ENCODE results near the gene SYPL2.

The SYPL2 gene

DNA sequence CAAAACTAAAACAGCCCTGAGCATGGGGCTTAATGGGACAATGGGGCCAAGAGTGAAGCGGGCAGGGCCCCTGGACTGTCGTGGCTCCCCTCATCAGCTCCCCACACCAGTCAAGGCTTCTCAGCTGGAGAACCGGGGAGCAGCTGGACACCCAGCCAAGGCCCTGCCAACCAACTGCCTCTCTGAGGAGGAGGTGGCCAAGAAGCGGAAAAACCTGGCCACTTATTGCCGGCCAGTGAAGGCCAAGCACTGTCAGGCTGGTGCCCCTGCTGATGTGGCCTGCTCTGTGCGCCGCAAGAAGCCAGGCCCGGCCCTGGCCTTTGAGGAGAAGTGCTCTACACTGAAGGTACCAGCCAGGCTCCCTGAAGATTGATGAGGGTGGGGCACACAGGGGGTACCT, 25.0 kb downstream of the SYPL2 start:
- TF ChIP-seq POLR2A (IDR thresholded peaks at IDR 0.05; ENCODE audit: low read length) (no peak), GATA1 (IDR thresholded peaks at IDR 0.05; ENCODE audit: low read depth, low read length) (no peak)
- no peak for DNase-seq

DNA sequence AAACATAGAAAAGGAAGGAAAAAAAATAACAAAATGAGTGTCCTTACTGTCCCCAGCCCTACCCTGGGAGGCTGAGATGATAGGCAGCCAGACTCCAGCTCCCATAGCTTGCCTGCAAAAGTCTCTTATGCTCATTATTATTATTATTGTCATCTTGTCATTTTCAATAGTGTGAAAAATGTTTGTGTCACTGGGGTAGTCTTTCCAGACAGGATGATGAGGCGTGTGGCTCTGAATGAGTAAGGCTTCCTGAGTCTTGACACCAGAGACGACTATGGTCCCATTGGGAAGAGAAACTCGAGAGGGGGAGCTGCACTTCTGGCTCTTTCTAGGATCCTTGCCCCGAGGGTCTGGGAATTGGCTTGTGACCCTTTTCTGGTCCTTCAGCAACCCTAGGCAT, 26.4 kb downstream of the SYPL2 start:
- no peak for TF ChIP-seq POLR2A (IDR thresholded peaks at IDR 0.05; ENCODE audit: low read length)
- TF ChIP-seq GATA1 (IDR thresholded peaks at IDR 0.05; ENCODE audit: low read depth, low read length): no peak
- DNase-seq: peak in 1 of 2 experiments; percentile 23

DNA sequence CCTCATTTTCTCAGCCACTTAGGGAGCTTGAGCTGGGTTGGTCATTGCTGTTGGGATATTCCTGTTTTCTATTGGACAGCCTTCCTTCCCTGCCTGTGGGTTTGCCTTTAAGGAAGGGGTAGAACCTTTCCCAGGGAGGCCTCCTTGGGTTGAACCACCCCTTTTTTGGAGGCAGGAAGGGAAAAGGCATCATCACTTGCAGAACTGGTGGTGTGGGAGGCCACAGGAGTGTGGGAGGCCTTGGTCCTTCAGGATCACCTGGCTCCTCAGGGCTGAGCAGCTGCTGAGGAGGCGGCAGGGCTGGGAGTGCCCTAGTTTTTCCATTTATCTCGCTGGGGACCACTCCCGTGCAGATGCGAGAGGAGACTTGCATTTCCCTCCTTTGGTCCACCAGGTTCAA, 26.9 kb downstream of the SYPL2 start:
- TF ChIP-seq POLR2A (IDR thresholded peaks at IDR 0.05; ENCODE audit: low read length) (no peak), GATA1 (IDR thresholded peaks at IDR 0.05; ENCODE audit: low read depth, low read length) (no peak)
- DNase-seq: no peak

DNA sequence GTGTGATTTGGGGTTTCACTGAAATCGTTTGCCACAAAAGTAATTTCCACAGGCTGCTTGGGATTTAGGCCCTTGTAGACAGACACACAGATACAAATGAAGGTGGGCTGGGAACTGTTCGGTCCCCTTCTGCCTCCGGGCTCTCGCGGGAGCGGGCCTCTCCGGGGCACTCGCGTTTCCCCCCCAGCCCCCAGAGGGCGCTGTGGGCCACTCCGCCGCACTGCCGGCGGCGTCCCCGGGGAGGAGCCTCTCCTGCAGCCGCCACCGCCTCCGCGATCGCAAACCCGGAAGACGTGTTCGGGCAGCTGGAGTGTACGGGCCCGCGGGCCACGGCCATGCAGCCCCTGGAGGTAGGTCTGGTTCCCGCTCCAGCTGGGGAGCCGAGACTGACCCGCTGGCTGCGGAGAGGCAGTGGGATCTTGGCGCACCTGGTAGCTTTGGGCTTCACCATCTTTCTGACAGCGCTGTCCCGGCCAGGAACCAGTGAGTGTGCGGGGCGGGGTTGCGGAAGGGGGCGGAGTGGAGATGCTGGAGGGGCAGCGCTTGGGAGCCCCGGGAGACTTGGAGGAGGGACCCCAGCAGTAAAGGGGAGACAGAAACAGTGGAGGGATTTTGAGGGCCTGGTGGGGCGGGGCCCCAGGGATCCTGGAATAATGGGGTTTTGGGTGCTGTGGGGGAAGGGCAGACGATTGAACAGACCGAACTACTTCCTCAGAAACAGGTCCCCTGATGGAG, 27.6 kb downstream of the SYPL2 start, which contains the start of gene CYB561D1:
Gene CYB561D1, plus strand, starts transcription at position 290 of the 735 bp plus-strand sequence. Its CDS starts 46 bp downstream, at position 336.
- DNase-seq: peak; percentile 88 to 93
- TF ChIP-seq GATA1 (IDR thresholded peaks at IDR 0.05; ENCODE audit: low read depth, low read length): no peak
- peak; percentile 54 for TF ChIP-seq POLR2A (IDR thresholded peaks at IDR 0.05; ENCODE audit: low read length)

DNA sequence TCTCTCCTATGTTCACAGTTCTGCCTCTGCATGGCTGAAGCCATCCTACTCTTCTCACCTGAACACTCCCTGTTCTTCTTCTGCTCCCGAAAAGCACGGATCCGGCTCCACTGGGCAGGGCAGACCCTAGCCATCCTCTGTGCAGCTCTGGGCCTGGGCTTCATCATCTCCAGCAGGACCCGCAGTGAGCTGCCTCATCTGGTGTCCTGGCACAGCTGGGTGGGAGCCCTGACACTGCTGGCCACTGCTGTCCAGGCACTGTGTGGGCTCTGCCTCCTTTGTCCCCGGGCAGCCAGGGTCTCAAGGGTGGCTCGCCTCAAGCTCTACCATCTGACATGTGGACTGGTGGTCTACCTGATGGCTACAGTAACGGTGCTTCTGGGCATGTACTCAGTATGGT, 29.4 kb downstream of the SYPL2 start:
- no peak for TF ChIP-seq GATA1 (IDR thresholded peaks at IDR 0.05; ENCODE audit: low read depth, low read length)
- TF ChIP-seq POLR2A (IDR thresholded peaks at IDR 0.05; ENCODE audit: low read length): no peak
- DNase-seq: no peak

DNA sequence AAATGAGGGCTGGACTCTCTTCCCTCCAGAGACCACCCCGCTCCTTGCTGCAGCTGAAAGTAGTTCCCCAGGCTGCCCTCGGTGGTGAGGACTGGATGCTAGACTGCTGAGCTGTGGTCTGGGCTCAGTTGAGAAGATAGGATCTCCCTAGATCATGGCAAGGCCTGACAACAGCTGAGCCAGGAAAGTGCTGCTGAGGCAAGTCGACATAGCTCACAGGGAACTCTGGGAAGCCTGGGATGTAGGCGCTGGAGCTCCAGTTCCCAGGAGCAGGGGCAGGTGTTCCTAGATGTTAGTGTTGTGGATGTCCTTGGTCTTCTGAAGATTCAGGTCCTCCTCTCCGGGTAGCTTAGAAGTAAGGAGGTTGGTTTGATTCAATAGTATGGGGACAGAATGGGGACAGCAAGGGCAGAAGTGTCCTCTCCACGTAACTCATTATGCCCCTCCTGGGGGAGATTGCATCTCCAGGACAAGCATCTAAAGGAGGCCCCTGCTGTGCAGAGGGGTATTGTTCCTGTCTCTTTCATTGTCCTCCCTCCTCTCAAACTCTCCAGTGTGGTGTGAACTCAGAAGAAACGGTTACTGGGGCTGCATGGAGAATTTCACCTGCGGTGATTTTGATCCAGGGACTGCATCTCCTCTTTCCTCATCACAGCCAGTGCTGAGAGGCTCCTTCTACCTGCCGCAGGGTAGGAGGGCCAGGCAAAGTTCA, 31.3 kb downstream of the SYPL2 start:
- DNase-seq: no peak
- TF ChIP-seq GATA1 (IDR thresholded peaks at IDR 0.05; ENCODE audit: low read depth, low read length): no peak
- TF ChIP-seq POLR2A (IDR thresholded peaks at IDR 0.05; ENCODE audit: low read length): no peak

DNA sequence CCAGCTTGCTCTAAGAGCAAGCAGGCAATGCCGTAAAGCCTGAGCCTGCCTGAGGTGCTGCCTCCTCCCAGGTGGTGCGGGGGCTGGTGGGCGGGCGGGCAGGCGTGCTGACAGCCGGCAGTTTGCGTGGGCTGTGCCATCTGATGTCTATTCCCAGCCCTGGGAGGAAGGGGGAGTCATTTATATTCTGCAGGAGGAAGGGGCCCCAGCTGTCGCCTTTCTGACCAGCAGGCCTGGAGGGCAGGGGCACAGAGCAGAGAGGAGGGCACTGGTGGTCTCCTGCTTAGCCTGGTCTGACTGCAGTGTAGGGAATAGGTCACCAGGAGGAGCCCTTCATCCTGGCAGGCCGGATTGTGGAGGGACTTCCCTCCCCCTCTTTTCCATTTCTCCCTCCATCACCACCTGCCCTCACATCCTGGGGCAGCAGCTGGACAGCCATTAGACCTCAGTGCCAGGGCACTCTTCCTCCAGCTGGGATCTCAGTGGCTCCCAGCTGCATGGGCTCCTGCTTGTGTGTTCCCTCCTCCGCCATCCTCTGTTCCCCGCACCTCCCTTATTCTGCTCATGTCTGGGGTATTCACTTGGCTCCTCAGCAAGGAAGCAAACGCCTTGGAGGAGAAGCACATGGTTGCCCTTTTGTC, 31.9 kb downstream of the SYPL2 start:
- TF ChIP-seq GATA1 (IDR thresholded peaks at IDR 0.05; ENCODE audit: low read depth, low read length): no peak
- TF ChIP-seq POLR2A (IDR thresholded peaks at IDR 0.05; ENCODE audit: low read length): no peak
- DNase-seq: peak in 1 of 2 experiments; percentile 15

DNA sequence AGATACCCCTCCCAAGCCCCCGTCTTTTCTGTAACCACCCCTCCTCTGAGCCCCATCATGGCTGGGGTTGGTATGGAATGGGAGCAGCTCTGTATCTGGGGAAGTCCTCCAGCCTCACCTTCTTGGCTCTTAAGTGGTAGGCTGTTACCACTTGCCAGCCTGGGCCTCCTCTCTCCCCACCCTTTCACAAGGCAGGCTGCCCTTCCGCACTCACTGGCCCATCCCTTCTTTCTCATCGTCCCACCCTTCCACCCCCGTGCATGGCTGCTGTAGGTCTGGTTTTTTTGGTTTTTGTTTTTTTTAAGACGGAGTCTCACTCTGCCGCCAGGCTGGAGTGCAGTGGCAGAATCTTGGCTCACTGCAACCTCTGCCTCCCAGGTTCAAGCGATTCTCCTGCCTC, 32.7 kb downstream of the SYPL2 start:
- TF ChIP-seq POLR2A (IDR thresholded peaks at IDR 0.05; ENCODE audit: low read length): no peak
- no peak for TF ChIP-seq GATA1 (IDR thresholded peaks at IDR 0.05; ENCODE audit: low read depth, low read length)
- no peak for DNase-seq

DNA sequence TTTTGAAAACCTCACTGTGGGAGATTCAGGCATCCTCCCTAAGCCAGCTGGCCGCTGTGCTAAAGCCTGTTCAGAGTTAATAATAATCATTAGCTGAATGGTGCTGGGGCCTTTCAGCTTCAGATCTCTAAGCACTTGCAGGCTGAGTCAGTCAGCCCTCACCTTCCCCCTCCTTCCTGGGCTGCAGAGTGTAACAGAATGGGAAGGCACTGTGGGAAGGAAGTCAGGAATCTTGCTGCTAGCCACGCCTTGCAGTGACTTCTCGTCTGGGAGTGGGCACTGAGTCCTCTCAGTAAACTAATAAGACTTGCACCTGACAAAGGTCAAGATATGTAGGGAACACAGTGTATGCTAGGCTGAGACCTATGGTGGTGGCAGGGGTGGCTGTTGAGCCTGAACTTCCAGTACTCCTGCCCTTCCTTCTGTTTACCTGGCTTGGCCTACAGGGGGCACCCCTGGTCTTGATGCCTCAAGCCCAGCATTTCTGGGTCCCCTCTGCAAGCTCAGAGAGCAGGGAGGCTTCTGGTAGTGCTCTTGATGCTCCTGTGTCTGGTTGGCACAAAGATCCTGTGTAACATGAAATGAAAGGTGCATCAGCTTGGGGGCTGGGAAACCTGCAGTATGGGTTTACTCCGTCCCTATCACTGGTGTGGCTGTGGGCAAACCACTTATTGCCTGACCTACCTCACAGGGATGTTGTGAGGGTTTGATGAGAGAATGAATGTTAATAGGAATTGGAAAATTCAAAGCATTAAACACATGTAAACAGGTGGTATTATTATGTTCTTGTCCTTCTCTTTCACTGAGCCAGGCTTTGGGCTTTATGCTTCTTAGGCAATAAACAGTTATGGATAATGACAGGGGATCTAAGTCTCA, 33.6 kb downstream of the SYPL2 start:
- DNase-seq: peak; percentile 54 to 62
- TF ChIP-seq GATA1 (IDR thresholded peaks at IDR 0.05; ENCODE audit: low read depth, low read length): no peak
- TF ChIP-seq POLR2A (IDR thresholded peaks at IDR 0.05; ENCODE audit: low read length): no peak

DNA sequence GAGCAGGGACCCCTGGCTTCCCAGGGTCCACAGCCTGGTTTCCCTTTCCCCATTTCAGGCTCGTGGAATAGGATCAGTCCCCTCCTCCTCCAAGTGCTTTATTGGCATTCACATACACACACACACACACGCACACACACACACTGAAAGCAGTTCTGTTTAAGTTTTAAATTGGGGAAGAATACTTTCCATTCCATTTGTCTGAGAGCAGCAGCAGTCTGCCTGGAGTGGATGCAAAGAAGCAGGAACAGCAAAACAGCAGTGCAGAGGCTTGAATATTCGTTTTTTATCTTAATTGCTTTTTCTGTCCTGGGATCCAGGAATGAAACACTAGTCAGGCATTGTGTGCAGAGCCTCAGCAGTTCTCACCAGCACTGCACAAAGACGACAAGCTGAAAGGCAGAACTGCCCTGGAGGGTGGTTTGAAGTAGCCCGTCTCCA, 34.6 kb downstream of the SYPL2 start:
- TF ChIP-seq POLR2A (IDR thresholded peaks at IDR 0.05; ENCODE audit: low read length) (no peak), GATA1 (IDR thresholded peaks at IDR 0.05; ENCODE audit: low read depth, low read length) (no peak)
- DNase-seq: no peak

DNA sequence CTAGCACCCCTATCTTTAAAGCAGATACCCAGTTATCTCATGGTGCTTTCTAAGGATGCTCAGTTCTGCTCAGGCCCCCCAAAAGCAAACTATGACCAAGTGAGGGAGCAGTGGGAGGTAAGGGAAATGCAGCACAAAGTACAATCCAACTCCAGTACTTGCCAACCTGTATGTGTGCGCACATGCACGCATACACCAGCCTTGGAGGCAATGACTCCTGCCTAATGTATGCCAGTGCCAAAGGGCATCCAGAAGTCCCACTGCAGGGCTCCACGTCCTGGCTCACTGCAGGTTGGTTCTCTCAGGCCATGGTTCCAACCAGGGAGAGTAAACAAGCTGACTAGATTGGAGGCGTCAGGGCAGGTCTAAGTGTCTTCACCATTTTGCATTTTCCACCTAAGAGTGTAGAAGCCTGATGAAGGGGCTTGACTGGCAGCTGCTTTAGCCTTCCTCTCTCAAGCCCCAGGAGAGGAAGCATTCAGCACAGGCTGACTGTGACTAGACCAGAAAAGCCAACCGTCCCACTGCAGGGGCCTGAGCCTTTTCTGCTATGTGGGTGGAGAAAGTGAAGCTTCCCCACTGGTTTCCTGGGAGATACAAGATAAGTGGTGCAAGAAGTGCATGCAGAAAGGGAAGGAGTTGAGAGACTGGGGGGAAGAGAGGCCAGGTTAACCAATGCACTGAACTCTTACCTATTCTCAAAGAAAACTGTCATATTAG, 35.5 kb downstream of the SYPL2 start:
- no peak for DNase-seq
- TF ChIP-seq GATA1 (IDR thresholded peaks at IDR 0.05; ENCODE audit: low read depth, low read length) (no peak), POLR2A (IDR thresholded peaks at IDR 0.05; ENCODE audit: low read length) (no peak)

DNA sequence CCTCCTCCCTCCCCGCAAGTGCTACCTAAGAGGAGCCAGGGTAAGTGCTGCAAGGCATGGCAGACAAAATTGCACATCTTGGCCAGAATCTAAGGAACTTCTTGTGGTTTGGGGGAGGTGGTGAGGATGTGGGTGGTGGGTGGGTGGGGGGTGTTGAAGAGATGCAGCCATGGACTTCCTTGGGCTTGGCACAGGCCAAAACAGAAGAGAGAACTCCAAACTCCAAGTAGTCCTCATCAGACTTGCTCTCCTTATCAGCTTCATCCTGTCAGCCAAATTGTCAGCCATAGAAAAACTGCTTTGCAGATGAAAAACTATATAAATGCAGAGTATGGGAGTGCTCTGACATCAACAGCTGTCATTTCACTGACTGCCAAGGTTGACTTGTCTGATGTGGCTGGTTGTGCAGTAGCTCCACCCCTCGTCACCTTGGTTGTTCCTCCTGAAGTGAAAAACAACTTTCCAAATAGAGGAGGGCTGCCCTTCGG, 36.1 kb downstream of the SYPL2 start:
- no peak for DNase-seq
- no peak for TF ChIP-seq GATA1 (IDR thresholded peaks at IDR 0.05; ENCODE audit: low read depth, low read length)

DNA sequence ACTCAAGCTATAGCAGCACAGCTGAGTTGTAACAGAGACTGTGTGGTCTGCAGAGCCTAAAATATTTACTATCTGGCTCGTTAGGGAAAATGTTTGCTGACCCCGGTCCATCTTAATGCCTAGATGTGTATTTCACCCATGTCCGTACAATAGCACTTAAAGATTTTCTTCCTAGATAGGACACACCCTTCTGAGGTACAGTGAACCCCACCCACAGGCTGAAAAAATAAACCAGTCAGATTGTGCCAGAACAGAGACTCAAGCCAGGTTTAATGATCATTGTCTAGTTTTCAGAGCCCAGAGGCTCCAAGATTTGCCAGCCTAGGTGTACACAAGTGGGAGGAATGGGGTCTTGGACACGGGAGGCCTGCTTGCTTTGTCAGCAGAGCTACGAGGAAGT, 37.6 kb downstream of the SYPL2 start:
- TF ChIP-seq POLR2A (IDR thresholded peaks at IDR 0.05; ENCODE audit: low read length) (no peak), GATA1 (IDR thresholded peaks at IDR 0.05; ENCODE audit: low read depth, low read length) (no peak)
- no peak for DNase-seq
